ENCODE measurements around the gene CNTN4. TPM values are rescaled to one million over a fixed set of nuclear protein-coding genes. Genes with fewer than 3 reads are reported as not detected.

Gene CNTN4
- total RNA-seq, 1 experiment from 2014 or later, result 2.9 TPM

DNA sequence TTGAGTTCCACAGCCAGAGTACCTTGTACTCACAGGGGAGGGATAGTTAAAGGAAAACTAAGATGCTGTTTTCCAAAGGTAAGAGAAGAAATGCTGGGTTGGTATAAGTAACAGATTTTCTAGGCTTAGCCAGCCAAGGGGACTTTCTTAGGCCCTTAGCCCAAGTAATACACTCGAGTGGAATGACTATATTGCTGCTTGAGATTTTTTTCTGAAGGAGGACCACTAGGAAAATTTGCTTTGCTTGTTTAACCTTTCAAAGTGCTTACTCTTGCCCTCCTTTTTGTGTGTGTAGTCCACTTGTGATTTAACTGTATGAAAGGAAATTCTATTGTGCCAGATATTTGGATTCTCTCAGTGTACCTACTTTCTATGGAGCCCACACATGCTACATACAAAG is 961.0 kb downstream of the CNTN4 start:
- H3K36me3 Mint-ChIP-seq (ENCODE audit: insufficient read depth, unreplicated experiment), result no peaks in the 10 kb centered on the region
- H3K27ac Mint-ChIP-seq (ENCODE audit: unreplicated experiment), result no peak overlapping the region
- CTCF ChIA-PET, result no interaction called here
- H3K4me1 Mint-ChIP-seq (ENCODE audit: low read depth, unreplicated experiment), result peaks cover 2% of the 10 kb centered on the region
- BruUV-seq (replicated peaks), result no TSS peak
- no peak for DNase-seq
- H3K9me3 Mint-ChIP-seq (ENCODE audit: low read depth, unreplicated experiment), result peaks cover 5% of the 10 kb centered on the region
- intact Hi-C loops (cut with micrococcal nuclease; ENCODE audit: unreplicated experiment), result no loop called here
- TF ChIP-seq, protein P1, sequence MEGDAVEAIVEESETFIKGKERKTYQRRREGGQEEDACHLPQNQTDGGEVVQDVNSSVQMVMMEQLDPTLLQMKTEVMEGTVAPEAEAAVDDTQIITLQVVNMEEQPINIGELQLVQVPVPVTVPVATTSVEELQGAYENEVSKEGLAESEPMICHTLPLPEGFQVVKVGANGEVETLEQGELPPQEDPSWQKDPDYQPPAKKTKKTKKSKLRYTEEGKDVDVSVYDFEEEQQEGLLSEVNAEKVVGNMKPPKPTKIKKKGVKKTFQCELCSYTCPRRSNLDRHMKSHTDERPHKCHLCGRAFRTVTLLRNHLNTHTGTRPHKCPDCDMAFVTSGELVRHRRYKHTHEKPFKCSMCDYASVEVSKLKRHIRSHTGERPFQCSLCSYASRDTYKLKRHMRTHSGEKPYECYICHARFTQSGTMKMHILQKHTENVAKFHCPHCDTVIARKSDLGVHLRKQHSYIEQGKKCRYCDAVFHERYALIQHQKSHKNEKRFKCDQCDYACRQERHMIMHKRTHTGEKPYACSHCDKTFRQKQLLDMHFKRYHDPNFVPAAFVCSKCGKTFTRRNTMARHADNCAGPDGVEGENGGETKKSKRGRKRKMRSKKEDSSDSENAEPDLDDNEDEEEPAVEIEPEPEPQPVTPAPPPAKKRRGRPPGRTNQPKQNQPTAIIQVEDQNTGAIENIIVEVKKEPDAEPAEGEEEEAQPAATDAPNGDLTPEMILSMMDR (IDR thresholded peaks at IDR 0.05; ENCODE audit: unreplicated experiment), result no peak
- H3K4me3 Mint-ChIP-seq (ENCODE audit: low read depth, unreplicated experiment), result no peak overlapping the region
- no peaks in the 10 kb centered on the region for H3K27me3 Mint-ChIP-seq (ENCODE audit: unreplicated experiment)

DNA sequence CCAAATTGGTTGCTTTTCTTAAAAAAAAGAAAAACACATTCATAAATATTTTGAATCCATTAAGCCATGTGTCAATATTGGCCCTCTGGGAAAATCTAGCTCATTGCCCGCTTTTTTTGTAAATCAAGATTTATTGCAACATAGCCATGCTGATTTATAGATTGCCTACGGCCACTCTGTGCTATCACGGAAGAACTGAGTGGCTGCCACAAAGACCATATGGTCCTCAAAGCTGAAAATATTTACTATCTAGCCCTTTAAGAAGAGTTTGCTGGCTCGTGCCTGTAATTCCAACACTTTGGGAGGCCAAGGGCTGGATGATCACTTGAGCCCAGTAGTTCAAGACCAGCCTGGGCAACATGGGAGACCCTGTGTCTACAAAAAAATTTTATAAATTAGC is 965.6 kb downstream of the CNTN4 start:
- Mint-ChIP-seq H3K4me1 (ENCODE audit: low read depth, unreplicated experiment) (peaks cover 10% of the 10 kb centered on the region), H3K36me3 (ENCODE audit: insufficient read depth, unreplicated experiment) (no peaks in the 10 kb centered on the region), H3K4me3 (ENCODE audit: low read depth, unreplicated experiment) (no peak overlapping the region), H3K9me3 (ENCODE audit: low read depth, unreplicated experiment) (no peaks in the 10 kb centered on the region), H3K27me3 (ENCODE audit: unreplicated experiment) (no peaks in the 10 kb centered on the region), H3K27ac (ENCODE audit: unreplicated experiment) (no peak overlapping the region)
- CTCF ChIA-PET, result interaction anchor here (0.6 kb wide), 1 partner anchor 800 kb away, joined by 3 read pairs; no protein-coding TSS in a partner anchor
- intact Hi-C loops (cut with micrococcal nuclease; ENCODE audit: unreplicated experiment), result no loop called here
- DNase-seq, result no peak
- no TSS peak for BruUV-seq (replicated peaks)
- TF ChIP-seq, protein P1 (IDR thresholded peaks at IDR 0.05; ENCODE audit: unreplicated experiment), result no peak

DNA sequence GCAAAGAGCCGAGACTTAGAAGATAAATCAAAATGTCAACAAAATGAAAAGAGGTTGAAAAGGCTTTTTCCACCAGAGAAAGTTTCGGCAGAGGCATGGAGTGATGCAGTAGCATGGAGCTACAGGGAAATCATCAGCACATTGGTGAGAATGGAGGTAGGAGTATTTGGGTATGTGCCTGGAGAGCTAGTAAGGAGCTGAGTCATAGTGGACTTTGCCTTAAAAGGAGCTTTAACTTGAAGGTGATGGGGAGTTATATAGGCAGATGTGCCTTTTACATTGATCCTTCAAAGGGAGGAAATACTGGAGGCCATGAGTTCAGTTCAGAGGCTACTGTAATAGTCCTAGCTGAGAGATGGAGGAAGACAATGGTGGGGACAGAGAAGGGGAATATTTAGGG is 967.2 kb downstream of the CNTN4 start:
- H3K4me3 Mint-ChIP-seq (ENCODE audit: low read depth, unreplicated experiment), result no peak overlapping the region
- BruUV-seq (replicated peaks), result no TSS peak
- H3K27me3 Mint-ChIP-seq (ENCODE audit: unreplicated experiment), result no peaks in the 10 kb centered on the region
- peaks cover 10% of the 10 kb centered on the region for H3K4me1 Mint-ChIP-seq (ENCODE audit: low read depth, unreplicated experiment)
- H3K36me3 Mint-ChIP-seq (ENCODE audit: insufficient read depth, unreplicated experiment), result no peaks in the 10 kb centered on the region
- no peak overlapping the region for H3K27ac Mint-ChIP-seq (ENCODE audit: unreplicated experiment)
- CTCF ChIA-PET, result interaction anchor here (1.1 to 1.3 kb wide), 2 partner anchors 15 to 144 kb away, joined by 3 to 4 read pairs; no protein-coding TSS in a partner anchor
- intact Hi-C loops (cut with micrococcal nuclease; ENCODE audit: unreplicated experiment), result no loop called here
- TF ChIP-seq, protein P1 (IDR thresholded peaks at IDR 0.05; ENCODE audit: unreplicated experiment), result no peak
- DNase-seq, result peak; percentile 8
- no peaks in the 10 kb centered on the region for H3K9me3 Mint-ChIP-seq (ENCODE audit: low read depth, unreplicated experiment)

DNA sequence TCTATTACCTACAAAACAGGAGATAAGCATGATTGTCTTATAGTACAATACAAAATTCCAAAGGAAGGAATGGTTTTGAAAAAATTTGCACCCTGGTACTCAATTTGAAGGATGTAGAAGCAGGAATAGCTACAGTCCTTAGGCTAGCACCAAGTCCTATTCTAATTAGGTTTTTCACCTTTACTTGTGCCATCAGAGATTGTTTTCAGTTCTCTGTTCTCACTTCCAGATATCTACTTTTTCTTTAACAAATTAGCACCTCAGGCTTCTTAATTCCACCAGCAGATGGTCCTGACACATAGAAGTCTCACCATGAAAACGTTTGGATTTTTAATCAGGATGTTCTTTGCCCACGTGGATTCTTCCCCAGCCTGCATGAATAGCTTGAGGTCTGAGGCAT is 967.7 kb downstream of the CNTN4 start:
- H3K36me3 Mint-ChIP-seq (ENCODE audit: insufficient read depth, unreplicated experiment), result no peaks in the 10 kb centered on the region
- no TSS peak for BruUV-seq (replicated peaks)
- H3K9me3 Mint-ChIP-seq (ENCODE audit: low read depth, unreplicated experiment), result no peaks in the 10 kb centered on the region
- no peak for DNase-seq
- H3K4me1 Mint-ChIP-seq (ENCODE audit: low read depth, unreplicated experiment), result peaks cover 10% of the 10 kb centered on the region
- intact Hi-C loops (cut with micrococcal nuclease; ENCODE audit: unreplicated experiment), result no loop called here
- CTCF ChIA-PET, result interaction anchor here (1.1 to 1.3 kb wide), 2 partner anchors 16 to 144 kb away, joined by 3 to 4 read pairs; no protein-coding TSS in a partner anchor
- no peak overlapping the region for H3K27ac Mint-ChIP-seq (ENCODE audit: unreplicated experiment)
- TF ChIP-seq, protein P1 (IDR thresholded peaks at IDR 0.05; ENCODE audit: unreplicated experiment), result no peak
- H3K4me3 Mint-ChIP-seq (ENCODE audit: low read depth, unreplicated experiment), result no peak overlapping the region
- no peaks in the 10 kb centered on the region for H3K27me3 Mint-ChIP-seq (ENCODE audit: unreplicated experiment)
